Activated CD4-positive, alpha-beta T cell treated with anti-CD3 and anti-CD28 coated beads, Interleukin-2, amount 50 U/mL, for 24 hours (primary cell): ENCODE results near the gene CCND1.
"Not testable (repeated sequence)": the region's sequence is repeated elsewhere in the genome, so short reads cannot be mapped to it uniquely, and the experiment has no call there.

Source experiments
- DNase-seq, 2 donors: peaks; one replicate each; pipeline ENCODE4 v3.0.0-alpha.2; 2020; ENCODE audit warnings: low read depth in 1 of 2, low spot score in 1 of 2

The CCND1 gene

GRCh38 chr11:69687969-69688771 is 47.2 kb downstream of the CCND1 start:
- DNase-seq, result not testable (repeated sequence)

- DNase-seq, result no peak
Measured at GRCh38 chr11:69689484-69690319, 48.7 kb downstream of the CCND1 start.

GRCh38 chr11:69691463-69691862 is 50.5 kb downstream of the CCND1 start:
- DNase-seq, result no peak

- DNase-seq, result no peak
Measured at GRCh38 chr11:69692422-69692821, 51.5 kb downstream of the CCND1 start.

GRCh38 chr11:69694781-69695180 is 53.8 kb downstream of the CCND1 start:
- no peak for DNase-seq

- DNase-seq, result no peak
Measured at GRCh38 chr11:69695581-69695980, 54.6 kb downstream of the CCND1 start.

- DNase-seq, result not testable (repeated sequence)
Measured at GRCh38 chr11:69695995-69696394, 55.0 kb downstream of the CCND1 start.

- no peak for DNase-seq
Measured at GRCh38 chr11:69696749-69697468, 56.0 kb downstream of the CCND1 start.

GRCh38 chr11:69697469-69697843 is 56.5 kb downstream of the CCND1 start:
- DNase-seq, result no peak

- no peak for DNase-seq
Measured at GRCh38 chr11:69697861-69698260, 56.9 kb downstream of the CCND1 start.

- DNase-seq, result no peak
Measured at GRCh38 chr11:69698362-69698761, 57.4 kb downstream of the CCND1 start.

GRCh38 chr11:69699213-69699612 is 58.3 kb downstream of the CCND1 start:
- no peak for DNase-seq

- no peak for DNase-seq
Measured at GRCh38 chr11:69700278-69701140, 59.6 kb downstream of the CCND1 start.

- DNase-seq, result no peak
Measured at GRCh38 chr11:69702239-69702691, 61.3 kb downstream of the CCND1 start.

- no peak for DNase-seq
Measured at GRCh38 chr11:69702769-69703452, 62.0 kb downstream of the CCND1 start.

GRCh38 chr11:69703453-69703767 is 62.5 kb downstream of the CCND1 start:
- no peak for DNase-seq
